H1 (cell line): ENCODE results near the gene CTNNA3. TPM values are rescaled to one million over a fixed set of nuclear protein-coding genes. Genes with fewer than 3 reads are reported as not detected.

Experiments used
- CTCF ChIA-PET: fragments of 300-600 bp; sonication (Branson Sonifier 250); formaldehyde crosslinking; loops from one replicate; lab custom pipeline; 2021; ENCODE audit not compliant: partially characterized antibody; lab: Charles Lee
- POLR2A ChIA-PET: fragments of 300-600 bp; sonication (Branson Sonifier 250); formaldehyde crosslinking; loops from one replicate; lab custom pipeline; 2021; ENCODE audit warnings: inconsistent platforms; ENCODE audit not compliant: partially characterized antibody; lab: Charles Lee
- DNase-seq, 2 experiments: peaks; one replicate each; pipeline versions ENCODE4 v3.0.0 to v3.0.0-alpha.2; 2010 to 2022; ENCODE audit warnings: low spot score in 2 of 2, low read depth in 1 of 2, mixed read lengths in 1 of 2
- FAIRE-seq: peaks from 2 replicates; lab custom pipeline; 2011; peaks lifted over from hg19 to GRCh38; lab: Jason Lieb, UNC
- H2AFZ ChIP-seq: 2 replicates; pipeline ENCODE4 v1.8.1; 2012; ENCODE audit warnings: low read length, inconsistent platforms
- H2AK5ac ChIP-seq: 2 replicates; pipeline ENCODE4 v1.6.1; 2013; ENCODE audit warnings: low read depth, low read length
- H2BK120ac ChIP-seq: replicated peaks from 2 replicates; pipeline ENCODE3; 2013; ENCODE audit warnings: low read depth, low read length, inconsistent platforms
- H2BK12ac ChIP-seq: 2 replicates; pipeline ENCODE4 v1.6.1; 2013; ENCODE audit warnings: low read depth, low read length
- H2BK15ac ChIP-seq: 2 replicates; pipeline ENCODE4 v1.6.1; 2013; ENCODE audit warnings: low read length
- H2BK20ac ChIP-seq: 2 replicates; pipeline ENCODE4 v1.6.1; 2013; ENCODE audit warnings: low read length
- H2BK5ac ChIP-seq: 2 replicates; pipeline ENCODE4 v1.6.1; 2013; ENCODE audit warnings: low read depth, low read length
- H3K14ac ChIP-seq: 2 replicates; pipeline ENCODE4 v1.6.1; 2013; ENCODE audit warnings: inconsistent platforms; ENCODE audit not compliant: insufficient read length
- H3K18ac ChIP-seq: 2 replicates; pipeline ENCODE4 v1.6.1; 2013; ENCODE audit warnings: low read length; ENCODE audit errors: extremely low read depth
- H3K23ac ChIP-seq: 2 replicates; pipeline ENCODE4 v1.6.1; 2013; ENCODE audit warnings: inconsistent platforms; ENCODE audit not compliant: insufficient read length
- H3K23me2 ChIP-seq: 2 replicates; pipeline ENCODE4 v1.6.1; 2013; ENCODE audit warnings: low read depth, low read length
- H3K27ac ChIP-seq: 2 replicates; pipeline ENCODE4 v1.6.1; 2011; ENCODE audit warnings: low read depth, low read length, inconsistent platforms
- H3K27me3 ChIP-seq, 4 experiments: replicated peaks in 1 of 4; 1 replicate in 1 of 4; 2 replicates in 3 of 4; pipeline versions ENCODE4 v1.6.1 to v1.8.1; 2011 to 2013; ENCODE audit warnings: low read length in 3 of 4, mild to moderate bottlenecking in 3 of 4, inconsistent platforms in 2 of 4, mixed read lengths in 2 of 4, moderate library complexity in 1 of 4; ENCODE audit not compliant: control insufficient read depth in 3 of 4, insufficient read depth in 3 of 4; ENCODE audit errors: extremely low read depth in 1 of 4
- H3K36me3 ChIP-seq, 4 experiments: 2 replicates each; pipeline versions ENCODE4 v1.6.1 to v1.8.1; 2011 to 2013; ENCODE audit warnings: mild to moderate bottlenecking in 4 of 4, low read length in 3 of 4, moderate library complexity in 2 of 4, control low read depth in 1 of 4, inconsistent platforms in 1 of 4; ENCODE audit not compliant: insufficient read depth in 4 of 4, control insufficient read depth in 2 of 4
- H3K4ac ChIP-seq: replicated peaks from 2 replicates; pipeline ENCODE3; 2013; ENCODE audit warnings: low read length, low read depth, mixed read lengths, inconsistent platforms; ENCODE audit not compliant: insufficient read length
- H3K4me1 ChIP-seq, 4 experiments: replicated peaks in 1 of 4; 1 replicate in 1 of 4; 2 replicates in 3 of 4; pipeline versions ENCODE4 v1.6.1 to v1.8.1; 2011 to 2013; ENCODE audit warnings: low read length in 3 of 4, inconsistent platforms in 2 of 4, mixed read lengths in 1 of 4; ENCODE audit not compliant: insufficient read depth in 4 of 4, control insufficient read depth in 3 of 4
- H3K4me2 ChIP-seq, 2 experiments: 2 replicates each; pipeline versions ENCODE4 v1.6.1 to v1.8.1; 2011 to 2013; ENCODE audit warnings: low read depth in 2 of 2, low read length in 2 of 2, control low read depth in 1 of 2, inconsistent platforms in 1 of 2, mild to moderate bottlenecking in 1 of 2; ENCODE audit not compliant: insufficient read depth in 1 of 2
- H3K4me3 ChIP-seq, 4 experiments: fragments of 200-600, 300-600 bp in 1 of 4; sonication (generic), shearing (Covaris generic), sonication (Bioruptor Twin) in 1 of 4; 2 replicates each; pipeline versions ENCODE4 v1.5.1 to v1.8.1; 2011 to 2016; ENCODE audit warnings: low read length in 4 of 4, low read depth in 3 of 4, control low read depth in 2 of 4, inconsistent platforms in 2 of 4, mild to moderate bottlenecking in 2 of 4, mixed read lengths in 1 of 4, moderate library complexity in 1 of 4; ENCODE audit not compliant: insufficient read depth in 2 of 4; ENCODE audit errors: extremely low read depth in 1 of 4
- H3K56ac ChIP-seq: replicated peaks from 2 replicates; pipeline ENCODE3; 2013; ENCODE audit warnings: low read depth, mild to moderate bottlenecking, mixed read lengths, low read length, inconsistent platforms; ENCODE audit not compliant: insufficient read length
- H3K79me1 ChIP-seq: 2 replicates; pipeline ENCODE4 v1.6.1; 2013; ENCODE audit warnings: low read depth, low read length, control low read depth
- H3K79me2 ChIP-seq, 2 experiments: 2 replicates each; pipeline versions ENCODE4 v1.6.1 to v1.8.1; 2012 to 2013; ENCODE audit warnings: low read length in 2 of 2, mild to moderate bottlenecking in 2 of 2, inconsistent platforms in 1 of 2; ENCODE audit not compliant: insufficient read depth in 2 of 2, control insufficient read depth in 1 of 2
- H3K9ac ChIP-seq, 4 experiments: replicated peaks in 1 of 4; 1 replicate in 1 of 4; 2 replicates in 3 of 4; pipeline versions ENCODE4 v1.6.1 to v1.8.1; 2011 to 2013; ENCODE audit warnings: low read depth in 3 of 4, low read length in 3 of 4, control low read depth in 2 of 4, mild to moderate bottlenecking in 2 of 4, moderate library complexity in 2 of 4, inconsistent platforms in 1 of 4; ENCODE audit errors: extremely low read depth in 1 of 4
- H3K9me3 ChIP-seq, 2 experiments: 2 replicates each; pipeline versions ENCODE4 v1.6.1 to v1.8.1; 2012 to 2013; ENCODE audit warnings: mild to moderate bottlenecking in 2 of 2, moderate library complexity in 2 of 2, control low read depth in 1 of 2, inconsistent platforms in 1 of 2, low read depth in 1 of 2, low read length in 1 of 2, mixed read lengths in 1 of 2; ENCODE audit not compliant: insufficient read depth in 2 of 2
- H4K20me1 ChIP-seq, 2 experiments: replicated peaks in 1 of 2; 2 replicates each; pipeline versions ENCODE3 to v1.8.1; 2011 to 2013; ENCODE audit warnings: inconsistent platforms in 2 of 2, low read length in 2 of 2, mild to moderate bottlenecking in 1 of 2; ENCODE audit not compliant: insufficient read depth in 2 of 2, control insufficient read depth in 1 of 2
- H4K5ac ChIP-seq: 2 replicates; pipeline ENCODE4 v1.6.1; 2013; ENCODE audit warnings: low read length, low read depth, mixed read lengths, inconsistent platforms; ENCODE audit not compliant: insufficient read length
- H4K8ac ChIP-seq: 2 replicates; pipeline ENCODE4 v1.8.0; 2013; ENCODE audit warnings: mild to moderate bottlenecking, moderate library complexity, low read length, inconsistent platforms; ENCODE audit not compliant: insufficient read depth; ENCODE audit errors: extremely low read depth
- H4K91ac ChIP-seq: replicated peaks from 2 replicates; pipeline ENCODE3; 2013; ENCODE audit warnings: low read length, mixed read lengths, inconsistent platforms; ENCODE audit not compliant: insufficient read length
- PHF8 ChIP-seq: fragments of 200-600 bp; sonication (generic); conservative IDR thresholded peaks from 2 replicates; pipeline ENCODE4 v1.7.1; 2012; ENCODE audit warnings: low read depth, mild to moderate bottlenecking, inconsistent platforms, low read length, moderate library complexity
- POLR2A ChIP-seq, 2 experiments: IDR thresholded peaks; 1 replicate in 1 of 2; 2 replicates in 1 of 2; pipeline ENCODE4 v1.6.1; 2011; ENCODE audit warnings: low read depth in 2 of 2, low read length in 2 of 2, mild to moderate bottlenecking in 2 of 2; ENCODE audit errors: control extremely low read depth in 1 of 2
- POLR2AphosphoS5 ChIP-seq: IDR thresholded peaks from 2 replicates; pipeline ENCODE4 v1.6.1; 2011; ENCODE audit warnings: low read depth, low read length
- POU5F1 ChIP-seq: IDR thresholded peaks from 2 replicates; pipeline ENCODE4 v1.6.1; 2011; ENCODE audit warnings: low read depth, mild to moderate bottlenecking, low read length, moderate library complexity
- RXRA ChIP-seq: IDR thresholded peaks from 2 replicates; pipeline ENCODE4 v1.6.1; 2011; ENCODE audit warnings: low read depth, mild to moderate bottlenecking, low read length, moderate library complexity; ENCODE audit not compliant: insufficient read depth
- SIX5 ChIP-seq: IDR thresholded peaks from 2 replicates; pipeline ENCODE4 v1.6.1; 2011; ENCODE audit warnings: mild to moderate bottlenecking, low read depth, low read length
- WGBS, 2 experiments: shearing (Covaris generic) in 1 of 2; methylation state at CpG; one replicate each; pipeline versions ENCODE4 v1.1.6 to v1.1.7; 2013 to 2015; ENCODE audit warnings: low lambda C conversion rate in 2 of 2, mixed read lengths in 2 of 2, inconsistent platforms in 1 of 2, low coverage in 1 of 2, missing lambda C conversion rate in 1 of 2; ENCODE audit not compliant: insufficient replicate concordance in 2 of 2, insufficient coverage in 1 of 2, insufficient read length in 1 of 2; ENCODE audit errors: extremely low coverage in 1 of 2, missing lambda C conversion rate in 1 of 2; 5-methylcytosine and 5-hydroxymethylcytosine counted together
- polyA plus RNA-seq, 7 experiments: library from polyadenylated mRNA; depleted of rRNA in 3 of 7; stranded (reverse) in 5 of 7; unstranded in 2 of 7; fragments of >200 nt in 5 of 7; fragments of 200-250 nt in 2 of 7; gene quantifications; 1 replicate in 5 of 7; 2 replicates in 1 of 7; 4 replicates in 1 of 7; pipeline versions ENCODE4 v1.2.1 to v1.2.3, GENCODE V29; 2011 to 2013; ENCODE audit warnings: missing spikeins in 2 of 7, mixed read lengths in 2 of 7
- total RNA-seq: library from RNA; stranded (reverse); fragmentation: NEBNext Ultra II Directional; extraction: Animal tissue kit (Norgen Biotek cat#: 25700); gene quantifications from 2 replicates; pipeline ENCODE4 v1.2.1, GENCODE V29; 2021

The CTNNA3 gene
- total and polyA plus RNA-seq, 2 of the 8 experiments (the other 6 are each of a cell fraction or from before 2014, with no cell fraction given), result 1.3 to 1.5 TPM

- no peak overlapping the region for H2AFZ ChIP-seq
- H2BK120ac ChIP-seq, result no peak overlapping the region
- no peak for DNase-seq
- no peak overlapping the region for H3K4ac ChIP-seq
- no peak overlapping the region for H2BK5ac ChIP-seq
- CTCF ChIA-PET, result no interaction called here
- H2AK5ac ChIP-seq, result no peak overlapping the region
- H3K27ac ChIP-seq, result no peak overlapping the region
- no peak overlapping the region for H3K14ac ChIP-seq
- H2BK15ac ChIP-seq, result no peak overlapping the region
- no peak overlapping the region for H3K9ac ChIP-seq
- H3K79me2 ChIP-seq, result no peaks in the 10 kb centered on the region
- no peak overlapping the region for H2BK20ac ChIP-seq
- WGBS, 2 experiments, result 100% methylated on average over 1 of the region's 1 CpG; no CpG with 5 or more reads in 1 of the 2 experiments
- no peak for FAIRE-seq
- H4K8ac ChIP-seq, result no peak overlapping the region
- H3K4me1 ChIP-seq, result peaks cover 0 to 4% (median under 1%) of the 10 kb centered on the region in 4 experiments; a peak in 2 of 7 replicates
- no peak overlapping the region for H4K91ac ChIP-seq
- no peaks in the 10 kb centered on the region for H3K36me3 ChIP-seq
- no peak overlapping the region for H2BK12ac ChIP-seq
- no peaks in the 10 kb centered on the region for H3K79me1 ChIP-seq
- no peak overlapping the region for H3K23ac ChIP-seq
- H4K20me1 ChIP-seq, result no peaks in the 10 kb centered on the region
- no peak overlapping the region for H3K4me3 ChIP-seq
- TF ChIP-seq RXRA (no peak), POLR2AphosphoS5 (no peak), SIX5 (no peak), POU5F1 (no peak), PHF8 (no peak), POLR2A (IDR thresholded peaks at IDR 0.05; ENCODE audit: control extremely low read depth in 1 of 2, low read depth in 2 of 2, low read length in 2 of 2) (no peak)
- no peak overlapping the region for H3K56ac ChIP-seq
- H4K5ac ChIP-seq, result no peak overlapping the region
- H3K9me3 ChIP-seq, result no peaks in the 10 kb centered on the region
- POLR2A ChIA-PET, result no interaction called here
- H3K4me2 ChIP-seq, result no peak overlapping the region
- H3K18ac ChIP-seq, result no peak overlapping the region
- H3K23me2 ChIP-seq, result no peaks in the 10 kb centered on the region
- no peaks in the 10 kb centered on the region; a peak in 1 of 7 replicates for H3K27me3 ChIP-seq
These were observed 868.6 kb downstream of the CTNNA3 start for GRCh38 chr10:66827353-66827752.
